DMS114 treated with DMSO at 0.1 percent for 48 hours (cell line): Measurements from ENCODE around the gene SEPTIN7.
"Not testable (repeated sequence)": the region's sequence is repeated elsewhere in the genome, so short reads cannot be mapped to it uniquely, and the experiment has no call there.

Experiments used
- DNase-seq: peaks from one replicate; lab custom pipeline; 2025; ENCODE audit not compliant: unreplicated experiment; lab: John Stamatoyannopoulos, UW

Gene SEPTIN7

GRCh38 chr7:35800718-35801391 lies at the start of gene SEPTIN7:
Gene SEPTIN7 (plus strand): TSS chr7:35801057. CDS start chr7:35801210, 153 bp downstream.
- DNase-seq: peak; percentile 93

- DNase-seq: no peak
These were observed 48.1 kb upstream of the SEPTIN7 start for GRCh38 chr7:35752742-35753141.

DNA sequence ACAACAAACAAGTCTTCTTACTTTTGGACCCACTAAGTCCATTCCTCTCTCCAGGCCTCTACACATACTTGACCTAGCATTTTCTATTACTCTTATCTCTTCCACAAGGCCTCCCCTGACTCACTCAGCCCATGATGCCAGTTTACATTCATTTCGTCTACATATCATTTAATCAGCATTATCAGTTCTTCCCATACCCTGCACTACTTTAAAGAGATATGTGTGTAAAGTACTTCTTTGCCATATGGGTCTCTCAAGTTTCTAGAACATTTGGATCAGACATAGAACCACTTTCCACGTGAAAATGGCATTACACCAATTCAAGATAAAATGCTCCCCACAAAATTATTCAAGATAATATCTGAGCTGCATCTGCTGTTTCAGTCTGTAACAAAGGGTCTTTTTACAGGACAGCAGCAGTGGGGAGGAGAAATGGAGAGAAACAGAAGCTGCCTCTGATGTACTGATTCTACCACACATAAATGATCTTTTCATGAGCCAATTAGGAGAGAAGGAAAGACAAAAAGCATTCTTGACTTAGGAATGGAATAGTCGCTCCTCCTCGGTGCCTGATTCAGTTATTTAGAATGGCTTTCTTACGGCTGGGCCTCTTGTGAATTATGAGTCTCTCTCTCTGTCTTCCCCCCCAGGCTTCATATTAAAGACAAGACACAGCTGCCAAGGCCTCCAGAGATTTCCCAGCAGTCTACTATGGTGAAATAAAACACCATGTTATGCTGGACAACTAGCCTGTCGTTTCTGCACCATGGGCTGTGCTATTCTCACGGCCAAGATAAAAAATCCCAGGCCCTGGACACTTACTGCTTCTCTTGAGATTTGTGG lies 46.9 kb upstream of the SEPTIN7 start:
- DNase-seq: no peak

GRCh38 chr7:35754741-35755140 lies 46.1 kb upstream of the SEPTIN7 start:
- DNase-seq: no peak

DNA sequence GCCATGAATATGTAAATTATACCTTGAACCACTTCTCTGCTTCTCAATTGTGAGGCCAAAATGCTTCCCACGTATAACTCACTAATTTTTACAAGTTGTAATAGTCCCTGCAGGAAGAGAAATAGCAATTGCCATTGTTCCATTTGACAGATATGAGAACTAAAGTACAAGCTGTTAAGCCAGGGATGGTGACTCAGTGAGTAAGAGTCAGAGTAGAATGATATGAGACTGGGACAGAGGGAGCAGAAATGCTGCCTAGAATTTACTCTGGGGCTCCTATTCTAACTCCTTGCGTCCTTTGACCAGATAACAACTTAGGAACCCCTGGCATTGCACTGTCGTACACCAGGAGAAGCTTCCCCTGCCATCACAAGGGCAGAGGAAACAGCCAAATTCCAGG lies 45.1 kb upstream of the SEPTIN7 start:
- no peak for DNase-seq

GRCh38 chr7:35756453-35756852 lies 44.4 kb upstream of the SEPTIN7 start:
- DNase-seq: not testable (repeated sequence)

DNA sequence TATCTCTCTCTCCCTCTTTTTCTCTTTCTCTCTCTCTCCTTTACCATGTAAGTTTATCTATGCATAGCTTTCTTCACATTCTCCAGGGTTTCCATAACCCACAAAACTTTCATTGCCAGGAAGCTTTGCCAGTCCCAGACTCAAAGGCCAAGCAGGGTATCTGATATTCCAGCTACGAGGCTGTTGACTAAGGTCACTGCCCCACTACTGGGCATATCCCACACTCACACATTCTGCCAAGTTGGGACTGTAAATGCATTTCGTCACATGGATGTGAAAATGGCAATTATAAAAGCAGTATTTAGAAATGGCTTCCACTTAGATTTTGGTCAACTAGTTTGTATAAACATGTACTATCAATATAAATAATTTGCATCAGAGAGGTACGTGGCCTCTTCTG lies 43.3 kb upstream of the SEPTIN7 start:
- no peak for DNase-seq

DNA sequence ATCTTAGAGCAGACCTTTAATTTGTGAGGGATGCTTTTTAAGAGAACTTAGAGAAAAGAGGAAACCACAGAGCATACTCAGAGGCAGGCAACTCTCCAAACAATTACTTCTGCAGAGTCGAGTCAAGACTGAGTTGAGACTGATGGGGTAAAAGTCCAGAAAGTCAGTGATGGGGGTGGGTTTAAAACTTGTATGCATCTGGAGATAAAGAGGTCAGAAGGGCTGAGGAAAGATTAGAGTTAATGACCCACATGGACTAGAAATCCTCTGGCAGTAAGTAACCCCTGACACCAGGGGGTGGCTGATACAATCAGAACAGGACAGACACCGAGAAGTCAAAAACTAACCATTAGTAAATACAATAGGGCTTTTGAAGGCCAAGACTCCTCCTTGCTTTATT lies 42.4 kb upstream of the SEPTIN7 start:
- no peak for DNase-seq

GRCh38 chr7:35760143-35760745 lies 40.6 kb upstream of the SEPTIN7 start:
- DNase-seq: no peak

DNA sequence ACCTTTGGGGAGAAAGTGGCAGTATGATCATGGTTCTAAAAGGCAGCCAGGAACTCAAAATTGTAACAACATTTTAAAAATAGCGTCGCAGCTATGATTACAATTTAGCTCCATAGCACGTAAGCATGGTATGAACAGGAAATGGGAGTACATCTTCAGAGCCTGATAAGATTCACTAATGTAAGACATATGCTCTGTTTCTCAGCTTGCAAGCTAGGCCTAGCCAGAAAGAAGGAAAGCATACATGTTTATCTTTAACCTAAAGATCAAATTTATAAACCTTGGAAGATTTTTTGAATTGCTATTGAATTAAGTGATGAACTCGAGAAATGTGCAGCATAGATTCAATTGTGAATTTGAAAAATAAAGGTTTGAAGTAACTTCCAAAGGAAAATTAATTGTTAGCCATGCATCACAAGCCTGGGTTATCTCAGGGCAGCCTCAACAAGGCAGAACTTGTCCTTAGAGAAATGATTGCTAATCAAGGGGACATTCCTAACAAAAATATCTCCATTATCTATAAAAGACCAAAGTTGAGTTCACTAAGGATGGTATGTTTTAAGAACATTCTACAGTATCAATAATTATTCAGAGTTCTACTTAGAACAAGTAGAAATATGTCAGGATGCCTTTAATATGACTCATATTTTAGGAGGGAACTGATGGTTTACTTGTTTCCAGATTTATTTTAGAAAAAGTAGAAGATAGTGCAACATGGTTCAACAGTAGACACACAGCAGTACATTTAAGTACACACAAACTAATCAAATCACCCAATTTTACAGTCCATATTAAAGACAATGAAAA lies 38.8 kb upstream of the SEPTIN7 start:
- DNase-seq: no peak

GRCh38 chr7:35762781-35763180 lies 38.1 kb upstream of the SEPTIN7 start:
- no peak for DNase-seq

DNA sequence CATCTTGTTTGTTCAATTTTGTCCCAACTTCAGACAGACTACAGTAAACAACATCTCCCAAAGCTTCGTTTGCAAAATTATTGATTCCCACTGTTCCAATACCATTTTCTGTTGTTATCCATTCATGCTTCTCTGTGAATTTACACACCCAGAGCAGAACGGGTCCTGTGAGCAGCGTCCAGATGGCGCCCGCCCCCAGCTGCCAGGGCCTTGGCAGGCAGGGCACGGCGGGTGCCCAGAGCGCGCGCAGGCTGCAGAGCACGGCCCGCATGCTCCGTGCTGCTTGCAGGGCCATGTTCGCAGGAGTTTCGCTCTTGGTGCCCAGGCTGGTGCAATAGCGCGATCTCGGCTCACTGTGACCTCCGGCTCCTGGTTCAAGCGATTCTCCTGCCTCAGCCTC lies 32.5 kb upstream of the SEPTIN7 start:
- no peak for DNase-seq

DNA sequence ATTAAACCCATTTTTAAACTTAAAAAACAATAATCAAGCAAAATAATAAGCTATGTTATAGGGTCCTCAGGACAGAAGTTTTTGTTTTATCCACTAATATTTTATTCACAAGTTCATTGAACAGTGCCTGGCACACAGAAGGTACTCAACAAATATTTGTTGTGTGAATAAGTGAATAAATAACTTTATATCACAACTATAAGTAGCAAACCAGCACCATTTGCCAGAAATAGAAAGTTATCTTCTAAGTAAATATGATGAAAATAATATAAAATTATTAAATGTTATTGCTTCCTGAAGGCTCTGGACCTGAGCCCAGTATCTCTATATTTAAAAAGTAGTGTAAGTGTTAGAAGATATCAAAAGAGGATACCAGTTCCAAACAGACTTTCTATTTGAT lies 29.1 kb upstream of the SEPTIN7 start:
- DNase-seq: no peak

DNA sequence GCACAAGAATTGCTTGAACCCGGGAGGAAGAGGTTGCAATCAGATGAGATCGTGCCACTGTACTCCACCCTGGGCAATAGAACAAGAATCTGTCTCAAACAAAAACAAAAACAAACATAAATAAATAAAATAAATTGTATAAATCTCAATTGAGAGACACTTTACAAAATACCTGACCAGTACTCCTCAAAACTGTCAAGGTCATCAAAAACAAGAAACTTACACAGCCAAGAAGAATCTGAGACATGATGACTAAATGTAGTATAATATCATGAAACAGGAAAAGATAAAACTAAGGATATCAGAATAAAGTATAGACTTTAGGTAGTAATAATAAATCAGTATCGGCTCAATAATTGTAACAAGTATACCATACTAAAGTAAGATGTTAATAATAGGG lies 26.9 kb upstream of the SEPTIN7 start:
- no peak for DNase-seq

DNA sequence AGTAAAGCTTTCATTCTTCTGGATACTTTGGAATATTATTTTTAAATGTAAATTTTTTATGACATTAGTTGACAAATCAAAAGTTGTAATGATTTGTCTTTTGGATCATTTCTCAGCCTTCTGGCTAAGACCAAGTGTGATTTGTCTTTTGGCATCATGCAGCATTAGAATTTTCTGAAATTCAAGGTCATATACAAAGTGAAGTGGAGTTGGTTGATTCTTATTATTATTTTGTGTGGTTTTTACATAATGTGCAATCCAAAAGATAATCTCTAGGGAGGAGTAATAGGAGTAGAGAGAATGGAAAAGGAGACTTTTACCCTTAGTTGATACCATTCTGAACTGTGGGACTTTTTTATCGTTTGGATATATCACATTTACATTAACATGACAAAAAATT lies 24.2 kb upstream of the SEPTIN7 start:
- DNase-seq: no peak

DNA sequence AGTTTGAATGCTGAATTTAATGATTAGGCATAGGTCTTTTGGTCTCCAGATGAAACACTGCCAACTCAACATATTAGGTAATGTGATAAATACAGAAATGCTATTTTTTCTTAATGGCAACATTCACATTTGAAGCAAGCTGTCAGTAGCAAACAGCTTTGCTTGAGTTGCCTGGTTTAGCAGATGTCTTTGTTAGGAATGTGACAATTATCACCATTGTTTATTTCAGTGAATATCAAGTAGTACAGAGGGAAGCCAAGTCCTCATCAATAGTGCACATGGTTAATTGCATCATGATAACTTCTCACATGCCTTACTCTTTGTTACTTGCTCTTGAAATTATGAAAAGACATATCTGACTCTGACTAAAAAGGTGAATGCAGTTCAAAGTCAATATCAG lies 23.7 kb upstream of the SEPTIN7 start:
- no peak for DNase-seq

- no peak for DNase-seq
These were observed 20.8 kb upstream of the SEPTIN7 start for GRCh38 chr7:35780070-35780469.

DNA sequence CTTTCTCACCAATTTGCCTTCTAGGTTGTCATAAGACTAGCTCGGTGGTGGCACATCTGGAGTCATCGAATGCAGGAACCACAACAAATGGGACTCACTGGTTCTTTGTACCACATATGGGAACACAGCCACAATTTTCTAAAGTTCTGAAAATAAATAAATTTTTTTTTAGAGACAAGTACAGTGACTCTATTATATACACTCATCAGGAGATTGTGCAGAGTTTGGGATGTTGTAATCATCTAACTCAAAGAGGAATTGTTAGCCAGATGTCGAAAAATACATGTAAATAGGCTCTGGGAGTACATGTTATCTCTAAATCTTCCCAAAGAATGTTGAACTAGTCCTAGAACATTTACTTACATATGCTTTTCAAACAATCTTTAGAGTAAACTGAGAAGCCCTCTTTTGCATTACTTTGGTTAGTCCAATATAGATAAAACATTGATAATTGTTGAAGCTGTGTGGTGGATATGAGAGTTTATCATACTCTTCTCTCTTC lies 19.6 kb upstream of the SEPTIN7 start:
- DNase-seq: no peak

DNA sequence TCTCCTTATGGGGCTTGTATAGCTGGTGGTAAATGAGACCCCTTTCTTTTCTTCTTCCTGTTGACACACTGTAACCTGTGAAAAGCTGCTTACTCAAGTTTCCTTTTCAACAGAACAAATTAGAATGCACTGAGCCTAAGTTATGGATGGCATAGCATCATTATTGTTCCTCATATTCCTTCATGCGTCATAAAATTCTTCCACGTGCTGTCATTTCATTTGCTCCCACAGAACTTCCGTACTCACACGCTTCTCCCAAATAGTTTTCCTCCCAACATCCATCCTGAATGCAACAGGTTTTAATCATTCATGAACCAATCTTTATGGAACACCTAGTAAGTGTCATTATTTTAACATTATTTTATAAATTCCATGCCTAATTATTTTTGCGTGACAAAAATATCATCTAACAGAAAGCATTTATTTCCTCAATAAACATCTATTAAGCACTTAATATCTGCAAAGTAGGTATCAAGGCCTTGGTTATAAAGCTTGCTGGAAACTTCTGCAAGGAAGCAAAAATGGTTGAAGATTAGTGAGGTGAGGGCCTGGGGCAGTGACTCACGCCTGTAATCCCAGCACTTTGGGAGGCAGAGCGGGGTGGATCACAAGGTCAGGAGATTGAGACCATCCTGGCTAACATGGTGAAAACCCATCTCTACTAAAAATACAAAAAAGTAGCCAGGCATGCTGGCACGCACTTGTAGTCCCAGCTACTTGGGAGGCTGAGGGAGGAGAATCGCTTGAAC lies 18.9 kb upstream of the SEPTIN7 start:
- no peak for DNase-seq

- no peak for DNase-seq
These were observed 16.5 kb upstream of the SEPTIN7 start for GRCh38 chr7:35784332-35784731.
